BLaER1 treated with 17β-estradiol and CSF1 and Interleukin-3, amounts not matched to agents 10 nM and 100 nM (cell line): ENCODE measurements around the gene SPIN3.
"Not testable (repeated sequence)": the region's sequence is repeated elsewhere in the genome, so short reads cannot be mapped to it uniquely, and the experiment has no call there.

Source experiments
- H3K27ac ChIP-seq, 11 experiments: shearing (Covaris generic); formaldehyde crosslinking; 2 replicates each; pipeline ENCODE4 v1.8.1; 2022
- H3K27me3 ChIP-seq, 11 experiments: shearing (Covaris generic); formaldehyde crosslinking; 2 replicates each; pipeline ENCODE4 v1.8.1; 2022
- H3K36me3 ChIP-seq, 11 experiments: shearing (Covaris generic); formaldehyde crosslinking; 2 replicates each; pipeline ENCODE4 v1.8.1; 2022
- H3K4me1 ChIP-seq, 10 experiments: shearing (Covaris generic); formaldehyde crosslinking; 2 replicates each; pipeline ENCODE4 v1.8.1; 2022
- H3K4me2 ChIP-seq, 11 experiments: shearing (Covaris generic); formaldehyde crosslinking; 2 replicates each; pipeline ENCODE4 v1.8.1; 2022
- H3K4me3 ChIP-seq, 10 experiments: shearing (Covaris generic); formaldehyde crosslinking; 2 replicates each; pipeline ENCODE4 v1.8.1; 2022
- H3K9ac ChIP-seq, 11 experiments: shearing (Covaris generic); formaldehyde crosslinking; 2 replicates each; pipeline ENCODE4 v1.8.1; 2022
- H3K9me3 ChIP-seq, 11 experiments: shearing (Covaris generic); formaldehyde crosslinking; replicated peaks in 1 of 11; 2 replicates each; pipeline ENCODE4 v1.8.1; 2022
- H4K20me1 ChIP-seq, 11 experiments: shearing (Covaris generic); formaldehyde crosslinking; 2 replicates each; pipeline ENCODE4 v1.8.1; 2022
- Cebpa-rat ChIP-seq, 11 experiments: shearing (Covaris generic); IDR thresholded peaks; 2 replicates each; pipeline ENCODE4 v1.8.1; 2022

The SPIN3 gene

DNA sequence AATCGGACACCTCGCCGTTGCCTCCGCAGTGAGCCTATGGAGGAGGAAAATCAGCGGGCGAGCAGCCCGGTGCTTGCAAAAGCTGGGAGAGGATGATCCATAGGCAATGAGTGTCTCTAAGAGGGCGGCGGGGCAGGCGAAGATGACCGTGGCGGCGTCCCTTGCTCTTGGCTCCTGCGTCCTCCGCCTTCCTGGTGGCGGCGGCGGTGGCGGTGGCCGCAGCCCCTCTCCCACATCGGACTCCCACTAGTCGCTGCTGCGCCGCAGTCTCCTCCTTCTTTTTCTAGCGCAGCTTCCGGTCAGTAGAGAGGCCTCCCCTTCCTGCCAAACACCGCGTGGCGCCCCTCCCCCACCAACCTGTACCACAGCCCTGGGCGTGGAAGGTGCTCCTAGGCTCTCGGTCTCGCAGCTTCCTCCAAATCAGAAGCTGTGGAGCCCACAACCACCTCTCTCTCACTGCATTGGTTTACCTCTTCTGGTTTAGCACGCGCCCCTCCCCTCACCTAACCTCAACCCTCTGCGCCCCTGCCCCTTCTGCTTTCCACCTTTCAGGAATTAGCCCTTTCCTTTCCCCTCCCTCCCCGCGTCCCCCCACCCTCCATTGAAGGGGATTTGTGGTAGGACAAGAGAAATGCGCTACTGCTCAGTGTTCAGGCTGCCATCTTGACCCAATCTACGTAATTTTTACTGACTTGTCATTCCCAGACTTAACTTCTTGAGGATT lies at the start of gene SPIN3:
SPIN3 (minus strand) TSS at position 271 of the 724 bp plus-strand sequence. CDS start 594 bp downstream, outside the sequence.
- no peaks in the 10 kb centered on the region for H3K4me1 ChIP-seq
- no peak within 1 kb of the TSS for H3K27ac ChIP-seq
- no peak for TF ChIP-seq Cebpa-rat (IDR thresholded peaks at IDR 0.05)
- H3K27me3 ChIP-seq, result peaks cover 64 to 89% (median 86%) of the 10 kb centered on the region in 11 experiments
- no peak within 1 kb of the TSS for H3K4me3 ChIP-seq
- H3K36me3 ChIP-seq, result no peaks in the 10 kb centered on the region
- peaks cover 0 to 11% (median 8%) of the 10 kb centered on the region in 11 experiments; a peak in 8 of 22 replicates for H3K9me3 ChIP-seq
- H4K20me1 ChIP-seq, result no peaks in the 10 kb centered on the region
- no peak within 1 kb of the TSS for H3K9ac ChIP-seq
- no peak within 1 kb of the TSS for H3K4me2 ChIP-seq

DNA sequence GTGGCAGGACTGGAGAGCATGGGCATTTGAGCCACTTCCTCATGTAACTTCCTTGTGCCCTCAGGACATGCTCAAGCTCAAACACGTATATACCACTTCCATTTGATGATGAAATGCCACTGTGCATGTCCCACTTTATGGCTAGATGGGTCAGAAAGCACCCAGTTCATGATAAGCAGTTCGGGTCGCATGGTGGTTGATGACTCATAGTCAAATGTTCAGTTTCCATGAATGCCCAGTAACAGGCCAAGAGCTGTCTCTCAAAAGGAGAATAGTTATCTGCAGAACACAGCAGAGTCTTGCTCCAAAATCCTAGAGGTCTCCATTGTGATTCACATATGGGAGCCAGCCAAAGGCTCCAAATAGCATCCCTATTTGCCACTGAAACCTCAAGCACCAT lies 48.9 kb upstream of the SPIN3 start:
- H3K9me3 ChIP-seq, result peaks cover 0 to 19% (median 5%) of the 10 kb centered on the region in 11 experiments; a peak in 11 of 22 replicates
- H3K9ac ChIP-seq, result no peak overlapping the region
- no peak overlapping the region for H3K4me3 ChIP-seq
- H3K27me3 ChIP-seq, result peaks cover 92 to 100% (median 98%) of the 10 kb centered on the region in 11 experiments
- no peak overlapping the region for H3K27ac ChIP-seq
- H4K20me1 ChIP-seq, result no peaks in the 10 kb centered on the region
- H3K4me2 ChIP-seq, result no peak overlapping the region
- H3K4me1 ChIP-seq, result no peaks in the 10 kb centered on the region
- no peaks in the 10 kb centered on the region for H3K36me3 ChIP-seq
- TF ChIP-seq Cebpa-rat (IDR thresholded peaks at IDR 0.05), result no peak

DNA sequence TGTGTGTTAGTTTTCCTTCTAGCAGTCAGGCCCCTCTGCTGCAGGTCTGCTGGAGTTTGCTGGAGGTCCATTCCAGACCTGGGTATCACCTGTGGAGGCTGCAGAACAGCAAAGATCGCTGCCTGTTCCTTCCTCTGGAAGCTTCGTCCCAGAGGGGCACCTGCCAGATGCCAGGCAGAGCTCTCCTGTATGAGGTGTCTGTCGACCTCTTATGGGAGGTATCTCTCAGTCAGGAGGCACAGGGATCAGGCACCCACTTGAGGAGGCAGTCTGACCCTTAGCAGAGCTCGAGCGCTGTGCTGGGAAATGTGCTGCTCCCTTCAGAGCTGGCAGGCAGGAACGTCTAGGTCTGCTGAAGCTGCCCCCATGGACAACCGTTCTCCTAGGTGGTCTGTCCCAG lies 41.9 kb upstream of the SPIN3 start:
- H3K27ac ChIP-seq, H3K9ac ChIP-seq, H3K4me3 ChIP-seq, H4K20me1 ChIP-seq, H3K4me1 ChIP-seq, H3K4me2 ChIP-seq, H3K36me3 ChIP-seq: not testable (repeated sequence)
- Histone ChIP-seq H3K9me3 (peaks cover 16 to 48% (median 28%) of the 10 kb centered on the region in 11 experiments; a peak in 21 of 22 replicates), H3K27me3 (peaks cover 90 to 97% (median 94%) of the 10 kb centered on the region in 11 experiments)

DNA sequence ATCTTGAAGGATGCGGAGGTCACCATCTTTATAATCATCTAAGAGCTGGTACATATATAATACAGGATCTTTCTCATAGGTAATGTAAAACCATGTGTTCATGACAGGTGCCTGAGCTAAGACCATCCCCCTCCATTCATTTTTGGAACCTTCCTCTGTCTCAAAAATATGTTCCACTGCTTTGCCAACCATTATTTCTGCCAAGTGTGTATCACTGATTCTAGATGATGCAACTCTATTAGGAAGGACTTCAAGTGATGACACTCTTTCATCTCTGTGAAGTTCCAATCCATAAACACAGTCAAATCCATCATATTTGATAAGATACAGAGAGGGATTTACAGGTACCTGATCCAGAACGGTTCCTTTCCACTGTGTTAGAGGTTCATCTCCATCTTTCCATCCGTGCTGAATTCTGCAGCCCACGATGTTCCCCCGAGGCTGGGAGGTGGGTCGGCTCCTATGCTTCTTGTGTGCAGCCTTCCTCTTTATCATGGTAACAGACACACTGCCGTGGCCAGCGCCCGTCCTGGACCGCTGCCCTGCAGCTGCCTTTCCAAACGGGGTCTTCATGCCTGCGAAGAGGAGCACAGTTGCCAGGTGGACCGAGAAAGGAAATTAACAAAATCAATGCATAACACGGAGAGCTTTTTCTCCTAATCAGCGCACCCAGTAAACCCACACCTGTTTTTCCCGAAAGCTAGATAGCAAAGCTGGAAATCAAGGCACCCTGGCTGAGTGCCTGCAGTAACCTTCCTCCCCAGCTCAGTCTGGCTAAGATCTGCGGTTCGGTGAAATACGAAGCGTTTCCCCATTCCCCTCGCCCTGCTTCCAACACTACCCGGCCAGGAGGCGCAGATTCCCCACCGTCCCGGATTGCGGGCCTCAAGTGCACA lies 718 bp downstream of the SPIN3 start:
- Histone ChIP-seq H3K27me3 (peaks cover 58 to 87% (median 83%) of the 10 kb centered on the region in 11 experiments), H3K4me2 (no peak overlapping the region), H3K4me3 (no peak overlapping the region), H4K20me1 (no peaks in the 10 kb centered on the region), H3K9me3 (peaks cover 0 to 11% (median 8%) of the 10 kb centered on the region in 11 experiments; a peak in 8 of 22 replicates), H3K27ac (no peak overlapping the region), H3K4me1 (no peaks in the 10 kb centered on the region), H3K9ac (no peak overlapping the region), H3K36me3 (no peaks in the 10 kb centered on the region)
- TF ChIP-seq Cebpa-rat (IDR thresholded peaks at IDR 0.05), result no peak

DNA sequence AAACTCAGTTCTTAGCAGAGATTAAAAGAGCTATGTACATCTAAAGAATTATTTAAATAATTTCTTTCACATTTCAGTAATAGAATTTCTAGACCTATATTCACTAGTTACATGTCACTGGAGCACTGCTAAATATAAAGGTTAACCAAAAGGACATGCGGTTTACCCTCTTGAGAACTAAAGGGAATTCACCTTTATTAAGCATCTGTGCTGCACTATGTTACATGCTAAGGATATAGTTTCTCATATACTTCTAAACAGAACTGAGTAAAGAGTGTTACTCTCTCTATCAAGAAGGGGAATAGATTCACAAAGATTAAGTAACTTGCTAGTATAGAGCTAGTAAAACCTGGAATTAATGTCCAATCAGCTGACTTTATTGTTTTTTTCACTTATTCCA lies 7.6 kb downstream of the SPIN3 start:
- TF ChIP-seq Cebpa-rat (IDR thresholded peaks at IDR 0.05), result no peak
- Histone ChIP-seq H3K4me3 (no peak overlapping the region), H3K9ac (no peak overlapping the region), H3K27me3 (peaks cover 34 to 96% (median 69%) of the 10 kb centered on the region in 11 experiments), H3K4me1 (peaks cover 0 to 15% (median 0%) of the 10 kb centered on the region in 10 experiments; a peak in 3 of 20 replicates), H3K36me3 (no peaks in the 10 kb centered on the region), H3K4me2 (no peak overlapping the region), H3K9me3 (no peaks in the 10 kb centered on the region), H3K27ac (no peak overlapping the region), H4K20me1 (no peaks in the 10 kb centered on the region; a peak in 1 of 22 replicates)

DNA sequence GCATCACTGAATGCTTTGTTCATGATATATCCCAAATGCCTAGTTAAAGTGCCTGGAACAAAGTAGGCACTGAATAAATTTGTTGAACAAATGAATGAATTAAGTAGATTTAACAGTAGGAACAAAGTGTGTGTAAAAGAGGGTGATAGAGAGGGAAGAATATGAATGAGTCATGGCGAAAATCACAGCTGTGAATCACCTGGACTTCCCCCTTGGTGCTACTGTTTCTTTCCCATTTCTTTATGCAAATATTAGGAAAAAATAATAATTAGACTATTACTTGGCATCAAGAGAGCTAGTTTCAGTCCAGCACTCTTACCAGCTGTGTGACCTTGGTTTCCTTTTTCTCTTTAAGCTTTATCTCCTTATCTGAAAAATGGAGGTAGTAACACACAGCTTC lies 9.2 kb downstream of the SPIN3 start:
- no peak overlapping the region for H3K27ac ChIP-seq

DNA sequence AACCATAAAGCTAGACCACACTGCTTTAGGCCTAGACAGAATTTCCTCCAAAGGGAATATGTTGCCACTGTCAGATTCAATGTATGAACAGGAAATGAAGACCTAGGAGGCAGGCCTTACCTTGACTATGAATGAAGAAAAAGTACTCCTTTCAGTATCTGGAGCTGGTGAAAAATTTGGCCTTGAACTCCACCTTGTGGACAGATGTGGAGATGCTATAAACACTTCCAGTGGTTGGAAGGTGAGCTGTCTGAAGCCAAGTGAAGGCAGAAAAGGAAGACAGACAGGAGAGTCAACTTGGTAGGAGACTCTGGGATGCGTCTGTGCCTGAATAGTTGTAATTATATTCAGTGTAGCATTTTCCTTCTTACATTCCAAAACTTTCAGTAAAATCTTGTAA lies 17.2 kb downstream of the SPIN3 start:
- peaks cover 5 to 28% (median 19%) of the 10 kb centered on the region in 11 experiments; a peak in 20 of 22 replicates for H3K27me3 ChIP-seq
- no peak overlapping the region for H3K9ac ChIP-seq
- H3K4me1 ChIP-seq, result no peaks in the 10 kb centered on the region
- TF ChIP-seq Cebpa-rat (IDR thresholded peaks at IDR 0.05), result no peak
- H3K27ac ChIP-seq, result no peak overlapping the region
- H3K36me3 ChIP-seq, result no peaks in the 10 kb centered on the region
- H3K4me2 ChIP-seq, result no peak overlapping the region
- H4K20me1 ChIP-seq, result no peaks in the 10 kb centered on the region; a peak in 2 of 22 replicates
- H3K9me3 ChIP-seq, result no peaks in the 10 kb centered on the region
- H3K4me3 ChIP-seq, result no peak overlapping the region

More for the DNA sequence above, 9.2 kb downstream of the SPIN3 start:
- Histone ChIP-seq H3K9ac (no peak overlapping the region), H3K4me1 (peaks cover 0 to 15% (median 0%) of the 10 kb centered on the region in 10 experiments; a peak in 3 of 20 replicates), H3K9me3 (no peaks in the 10 kb centered on the region), H3K36me3 (no peaks in the 10 kb centered on the region), H3K4me2 (peak overlapping the region in 2 of 11 experiments; percentile 16 to 25; a peak in 2 of 22 replicates), H4K20me1 (no peaks in the 10 kb centered on the region; a peak in 1 of 22 replicates), H3K27me3 (peaks cover 18 to 93% (median 67%) of the 10 kb centered on the region in 11 experiments), H3K4me3 (no peak overlapping the region)
- TF ChIP-seq Cebpa-rat (IDR thresholded peaks at IDR 0.05), result no peak

DNA sequence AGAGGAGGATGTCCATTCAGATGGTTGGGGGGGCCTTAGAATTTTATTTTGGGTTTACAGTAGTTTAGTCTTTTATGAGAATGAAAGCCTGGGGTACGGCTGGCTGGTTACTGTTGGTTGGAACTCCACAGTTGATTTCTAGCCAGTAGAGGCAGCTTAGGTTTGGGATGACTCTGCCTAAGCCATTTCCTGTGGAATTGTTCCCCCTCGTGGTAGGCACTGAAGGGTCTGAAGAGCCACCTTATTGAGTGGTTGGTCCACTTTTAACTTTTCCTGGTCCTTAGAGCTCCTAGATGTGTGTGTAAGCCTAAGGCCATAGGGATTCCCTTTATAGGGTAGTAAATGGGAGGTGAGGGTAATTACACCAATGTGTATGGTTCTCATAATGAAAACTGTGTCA lies 19.7 kb downstream of the SPIN3 start:
- Histone ChIP-seq H3K4me2 (no peak overlapping the region), H3K36me3 (no peaks in the 10 kb centered on the region), H3K27ac (no peak overlapping the region), H3K4me3 (no peak overlapping the region), H3K4me1 (no peaks in the 10 kb centered on the region), H3K9ac (no peak overlapping the region), H3K27me3 (peaks cover 0 to 8% (median 0%) of the 10 kb centered on the region in 11 experiments; a peak in 5 of 22 replicates), H3K9me3 (no peaks in the 10 kb centered on the region), H4K20me1 (no peaks in the 10 kb centered on the region; a peak in 1 of 22 replicates)
- no peak for TF ChIP-seq Cebpa-rat (IDR thresholded peaks at IDR 0.05)

DNA sequence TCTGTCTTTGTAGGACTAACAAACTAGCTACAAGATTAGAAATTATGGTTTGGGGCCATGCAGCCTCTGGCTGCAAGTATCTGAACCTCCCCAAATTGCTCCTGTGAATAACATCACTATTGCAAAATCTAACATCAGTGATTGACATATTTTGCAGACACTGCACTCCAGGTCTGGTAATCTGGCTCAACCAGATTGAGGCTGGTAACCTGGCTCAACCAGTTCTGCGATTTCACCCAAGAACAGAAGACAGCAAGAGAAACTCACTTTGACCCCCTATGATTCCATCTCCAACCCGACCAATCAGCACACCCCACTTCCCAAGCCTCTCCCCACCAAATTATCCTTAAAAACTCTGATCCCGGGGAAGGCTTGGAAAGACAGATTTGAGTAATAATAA lies 20.9 kb downstream of the SPIN3 start:
- no peak for TF ChIP-seq Cebpa-rat (IDR thresholded peaks at IDR 0.05)
- H3K36me3 ChIP-seq, result no peaks in the 10 kb centered on the region
- no peak overlapping the region for H3K4me3 ChIP-seq
- no peak overlapping the region for H3K9ac ChIP-seq
- no peak overlapping the region for H3K27ac ChIP-seq
- H3K27me3 ChIP-seq, result peaks cover 0 to 8% (median 0%) of the 10 kb centered on the region in 11 experiments; a peak in 5 of 22 replicates
- no peaks in the 10 kb centered on the region; a peak in 1 of 22 replicates for H4K20me1 ChIP-seq
- H3K4me2 ChIP-seq, result no peak overlapping the region
- H3K9me3 ChIP-seq, result no peaks in the 10 kb centered on the region
- H3K4me1 ChIP-seq, result no peaks in the 10 kb centered on the region
